HL-60 (cell line): Measurements from ENCODE around the gene PROCA1.

Experiments used
- DNase-seq, 2 experiments: peaks; one replicate each; pipeline ENCODE4 v3.0.0-alpha.2; 2010 to 2020; ENCODE audit warnings: low read depth in 1 of 2, low spot score in 1 of 2
- H3K27ac ChIP-seq: fragments of 250-450 bp; sonication (Bioruptor Pico); replicated peaks from 2 replicates; pipeline ENCODE4 v1.5.1; 2020; ENCODE audit warnings: mild to moderate bottlenecking, moderate library complexity
- H3K27me3 ChIP-seq: fragments of 250-450 bp; sonication (Bioruptor Pico); 2 replicates; pipeline ENCODE4 v1.5.1; 2021; ENCODE audit warnings: mild to moderate bottlenecking, moderate library complexity; ENCODE audit not compliant: insufficient read depth, poor library complexity, severe bottlenecking
- H3K4me3 ChIP-seq: replicated peaks from 2 replicates; pipeline ENCODE4 v1.5.1; 2011; ENCODE audit warnings: mild to moderate bottlenecking, control low read depth, low read length; ENCODE audit not compliant: insufficient read depth
- CTCF ChIP-seq: IDR thresholded peaks from one replicate; pipeline ENCODE4 v1.5.1; 2011; ENCODE audit warnings: low read length, control low read depth, inconsistent platforms; ENCODE audit not compliant: insufficient read depth
- GABPA ChIP-seq: IDR thresholded peaks from 2 replicates; pipeline ENCODE4 v1.6.1; 2012; ENCODE audit warnings: low read depth
- POLR2AphosphoS5 ChIP-seq: IDR thresholded peaks from 2 replicates; pipeline ENCODE4 v1.6.1; 2012; ENCODE audit warnings: low read depth
- SPI1 ChIP-seq: IDR thresholded peaks from 2 replicates; pipeline ENCODE4 v1.6.1; 2012; ENCODE audit warnings: low read depth, mild to moderate bottlenecking, borderline replicate concordance
- long read RNA-seq: library from polyadenylated mRNA; unstranded; transcript quantifications from one replicate; pipeline ENCODE4 v2.0.0, GENCODE V29; 2020
- TF ChIP-seq, protein P1 (sequence below): IDR thresholded peaks from 2 replicates; pipeline ENCODE4 v1.6.1; 2012; ENCODE audit warnings: low read depth; ENCODE audit not compliant: insufficient replicate concordance

The PROCA1 gene, protein sequence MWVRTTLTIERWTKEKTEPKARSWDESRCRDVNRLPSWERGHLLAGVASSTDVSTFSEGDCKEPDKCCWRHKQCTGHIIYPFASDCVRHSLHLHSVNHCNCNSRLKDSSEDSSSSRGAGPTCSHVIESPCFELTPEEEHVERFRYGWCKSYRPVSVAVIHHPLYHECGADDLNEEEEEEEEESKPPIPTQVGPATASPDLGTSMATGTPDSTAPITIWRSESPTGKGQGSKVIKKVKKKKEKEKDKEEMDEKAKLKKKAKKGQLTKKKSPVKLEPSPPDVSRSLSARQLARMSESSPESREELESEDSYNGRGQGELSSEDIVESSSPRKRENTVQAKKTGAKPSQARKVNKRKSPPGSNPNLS
- long read RNA-seq, partial matches to known transcripts: 0 of 2 reads
- long read RNA-seq, other reads (novel, unspliced or antisense): 1 of 2 reads

- Histone ChIP-seq H3K4me3 (peak within 1 kb of the TSS; percentile 62), H3K27me3 (peaks cover 2% of the 10 kb centered on the region), H3K27ac (peak within 1 kb of the TSS; percentile 69)
- no peak for DNase-seq
- no peak for TF ChIP-seq SPI1
Observed at GRCh38 chr17:28711723-28712031, at the start of gene PROCA1. TSS of gene PROCA1 (minus strand) at chr17:28711888. CDS start at chr17:28711660, 228 bp downstream.

DNA sequence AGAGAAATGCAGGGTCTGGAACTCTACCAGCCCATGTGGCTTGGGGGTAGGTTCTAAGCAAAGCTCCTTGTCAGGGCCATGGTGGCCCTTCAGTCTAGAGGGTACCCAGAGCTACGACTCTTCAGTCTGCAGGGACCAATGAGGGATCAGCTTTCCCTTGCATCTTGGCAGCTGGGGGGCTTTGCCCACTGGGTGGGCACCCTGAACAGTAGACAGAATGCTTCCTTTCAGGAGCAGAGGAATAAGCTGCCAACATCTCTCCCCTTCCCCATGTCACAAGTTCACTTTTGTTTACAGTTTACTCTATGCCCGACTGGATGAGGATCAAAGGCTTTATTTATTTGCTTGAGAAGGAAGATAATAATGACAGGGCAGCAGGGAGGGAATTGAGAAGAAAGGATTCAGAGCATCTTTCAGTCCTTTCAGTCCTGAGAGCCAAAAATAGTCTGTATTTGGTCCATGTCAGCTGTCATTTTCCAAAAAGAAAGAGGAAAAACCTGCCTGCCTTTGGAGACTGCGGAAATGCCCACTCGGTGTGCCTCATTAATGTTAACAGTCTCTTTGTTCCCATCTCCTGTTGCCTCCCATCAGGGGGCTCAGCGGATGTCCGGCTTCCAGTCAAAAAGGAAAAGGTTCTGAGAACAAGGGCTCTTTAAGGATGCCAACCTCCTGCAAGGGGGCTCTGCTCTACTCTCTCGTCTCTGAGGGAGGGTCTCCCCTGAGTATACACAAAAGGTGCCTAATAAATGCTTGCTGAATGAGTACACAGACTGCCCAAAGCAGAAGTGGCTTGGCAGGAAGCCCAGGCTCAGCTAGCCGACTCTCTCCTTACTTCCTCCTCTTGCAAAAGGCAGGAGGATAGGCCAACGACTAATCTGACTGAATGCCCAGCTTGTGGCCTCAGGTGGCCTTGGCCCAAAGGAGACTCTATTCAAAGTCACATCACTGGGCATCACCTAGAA lies 49.2 kb upstream of the PROCA1 start:
- no peak overlapping the region for H3K4me3 ChIP-seq
- H3K27ac ChIP-seq: peak overlapping the region; percentile 56
- peak in 1 of 2 experiments; percentile 90 for DNase-seq
- no peaks in the 10 kb centered on the region for H3K27me3 ChIP-seq
- TF ChIP-seq POLR2AphosphoS5 (peak; percentile 55; the same call in 1 of the 2 replicates), SPI1 (peak; percentile 85; the same call in 1 of the 2 replicates), CTCF (no peak)

DNA sequence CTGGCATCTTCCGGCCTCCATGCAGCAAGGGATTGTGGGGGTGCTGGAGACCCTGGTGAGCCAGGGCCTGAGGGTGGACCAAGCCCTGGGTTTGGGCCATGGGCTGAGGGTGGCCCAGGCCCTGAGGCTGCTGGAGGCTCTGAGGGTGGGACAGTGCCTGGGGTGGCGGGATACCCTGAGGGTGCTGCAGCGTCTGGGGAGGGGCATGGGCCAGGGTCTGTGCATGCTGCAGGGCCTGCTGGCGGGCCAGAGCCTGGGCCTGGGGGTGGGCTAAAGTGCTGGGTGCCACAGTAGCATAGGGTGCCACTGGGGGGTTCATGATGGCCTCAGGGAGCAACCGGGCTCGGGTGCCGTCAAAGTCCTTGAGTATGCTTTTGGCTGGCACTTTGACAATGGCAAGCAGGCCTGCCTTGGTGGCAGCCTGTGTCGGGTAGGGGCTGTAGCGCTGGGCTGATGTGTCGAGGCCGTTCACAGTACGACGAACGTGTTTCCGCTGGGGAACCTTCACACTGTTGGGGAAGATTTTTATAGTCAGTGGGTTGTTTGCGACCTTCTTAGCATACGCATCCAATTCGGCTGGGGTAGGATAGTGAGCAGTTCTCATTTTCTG lies 47.7 kb upstream of the PROCA1 start:
- Histone ChIP-seq H3K4me3 (no peak overlapping the region), H3K27me3 (no peaks in the 10 kb centered on the region), H3K27ac (no peak overlapping the region)
- DNase-seq: no peak
- TF ChIP-seq GABPA (no peak), CTCF (no peak), POLR2AphosphoS5 (no peak), SPI1 (no peak)
- TF ChIP-seq, protein P1, sequence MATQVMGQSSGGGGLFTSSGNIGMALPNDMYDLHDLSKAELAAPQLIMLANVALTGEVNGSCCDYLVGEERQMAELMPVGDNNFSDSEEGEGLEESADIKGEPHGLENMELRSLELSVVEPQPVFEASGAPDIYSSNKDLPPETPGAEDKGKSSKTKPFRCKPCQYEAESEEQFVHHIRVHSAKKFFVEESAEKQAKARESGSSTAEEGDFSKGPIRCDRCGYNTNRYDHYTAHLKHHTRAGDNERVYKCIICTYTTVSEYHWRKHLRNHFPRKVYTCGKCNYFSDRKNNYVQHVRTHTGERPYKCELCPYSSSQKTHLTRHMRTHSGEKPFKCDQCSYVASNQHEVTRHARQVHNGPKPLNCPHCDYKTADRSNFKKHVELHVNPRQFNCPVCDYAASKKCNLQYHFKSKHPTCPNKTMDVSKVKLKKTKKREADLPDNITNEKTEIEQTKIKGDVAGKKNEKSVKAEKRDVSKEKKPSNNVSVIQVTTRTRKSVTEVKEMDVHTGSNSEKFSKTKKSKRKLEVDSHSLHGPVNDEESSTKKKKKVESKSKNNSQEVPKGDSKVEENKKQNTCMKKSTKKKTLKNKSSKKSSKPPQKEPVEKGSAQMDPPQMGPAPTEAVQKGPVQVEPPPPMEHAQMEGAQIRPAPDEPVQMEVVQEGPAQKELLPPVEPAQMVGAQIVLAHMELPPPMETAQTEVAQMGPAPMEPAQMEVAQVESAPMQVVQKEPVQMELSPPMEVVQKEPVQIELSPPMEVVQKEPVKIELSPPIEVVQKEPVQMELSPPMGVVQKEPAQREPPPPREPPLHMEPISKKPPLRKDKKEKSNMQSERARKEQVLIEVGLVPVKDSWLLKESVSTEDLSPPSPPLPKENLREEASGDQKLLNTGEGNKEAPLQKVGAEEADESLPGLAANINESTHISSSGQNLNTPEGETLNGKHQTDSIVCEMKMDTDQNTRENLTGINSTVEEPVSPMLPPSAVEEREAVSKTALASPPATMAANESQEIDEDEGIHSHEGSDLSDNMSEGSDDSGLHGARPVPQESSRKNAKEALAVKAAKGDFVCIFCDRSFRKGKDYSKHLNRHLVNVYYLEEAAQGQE: no peak

- TF ChIP-seq SPI1: no peak
- no peak for TF ChIP-seq POLR2AphosphoS5
- TF ChIP-seq GABPA: no peak
- TF ChIP-seq, protein P1: no peak
- TF ChIP-seq CTCF: no peak
- no peaks in the 10 kb centered on the region for H3K27me3 ChIP-seq
- no peak overlapping the region for H3K27ac ChIP-seq
- DNase-seq: no peak
- H3K4me3 ChIP-seq: no peak overlapping the region
Observed at GRCh38 chr17:28758411-28759121, 46.9 kb upstream of the PROCA1 start.
